Activated T-cell treated with anti-CD3 and anti-CD28 coated beads, Interleukin-2, amount 50 U/mL, for 24 hours (primary cell): ENCODE results near the gene PMEPA1.

Source experiments
- DNase-seq: peaks from one replicate; pipeline ENCODE4 v3.0.0-alpha.2; 2020
- H3K27ac Mint-ChIP-seq: 2 replicates; pipeline ENCODE4 v1.8.0; 2020; ENCODE audit warnings: mild to moderate bottlenecking, mixed read lengths
- H3K27me3 Mint-ChIP-seq: 2 replicates; pipeline ENCODE4 v1.8.0; 2020; ENCODE audit warnings: mixed read lengths
- H3K36me3 Mint-ChIP-seq: 2 replicates; pipeline ENCODE4 v1.8.0; 2020; ENCODE audit warnings: low read depth, mixed read lengths
- H3K4me1 Mint-ChIP-seq: 2 replicates; pipeline ENCODE4 v1.8.0; 2020; ENCODE audit warnings: low read depth, mixed read lengths
- H3K4me3 Mint-ChIP-seq: 2 replicates; pipeline ENCODE4 v1.8.0; 2020; ENCODE audit warnings: mild to moderate bottlenecking, moderate library complexity, mixed read lengths
- H3K9me3 Mint-ChIP-seq: 2 replicates; pipeline ENCODE4 v1.8.0; 2020; ENCODE audit warnings: mixed read lengths

PMEPA1 gene

DNA sequence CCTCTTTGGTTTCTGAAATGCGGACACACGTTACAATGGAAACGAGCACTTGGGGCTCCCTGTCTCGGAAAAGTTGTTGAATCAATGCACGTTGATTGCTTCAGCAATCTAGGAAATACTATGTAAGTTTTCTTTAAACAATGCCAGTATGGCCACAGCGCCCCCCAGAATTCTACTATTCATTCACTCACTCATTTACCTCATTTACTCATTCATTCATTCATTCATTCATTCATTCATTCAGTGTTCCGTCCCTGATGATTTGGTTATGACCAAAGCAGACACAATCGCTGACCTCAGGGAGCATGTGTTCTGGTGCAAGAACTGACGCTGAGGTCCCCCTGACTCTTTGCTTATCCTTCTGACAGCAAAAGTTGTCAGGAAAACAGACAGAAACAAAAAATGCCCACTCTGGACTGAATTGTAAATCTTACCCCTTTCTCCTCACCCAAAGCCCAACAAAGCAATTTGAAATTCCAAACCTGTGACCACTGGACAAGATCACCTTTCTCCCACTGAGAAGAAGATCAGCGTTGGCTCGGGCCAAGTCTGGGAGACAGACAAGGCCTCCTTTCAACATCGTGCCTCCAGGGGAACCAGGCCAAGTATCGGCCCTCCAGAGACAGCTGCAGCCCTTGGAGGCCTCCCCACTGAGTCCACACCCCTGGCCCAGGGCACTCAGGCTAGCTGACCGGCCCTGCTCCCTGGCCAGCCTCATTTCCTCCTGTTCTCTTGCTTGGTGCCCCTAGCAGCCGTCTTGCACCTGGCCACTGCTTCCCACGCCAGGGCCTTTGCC is 15.0 kb upstream of the PMEPA1 start:
- no peak overlapping the region for H3K4me3 Mint-ChIP-seq
- no peaks in the 10 kb centered on the region for H3K36me3 Mint-ChIP-seq
- no peak overlapping the region for H3K27ac Mint-ChIP-seq
- H3K27me3 Mint-ChIP-seq = peaks cover 22% of the 10 kb centered on the region
- H3K9me3 Mint-ChIP-seq = no peaks in the 10 kb centered on the region
- no peaks in the 10 kb centered on the region for H3K4me1 Mint-ChIP-seq
- no peak for DNase-seq

DNA sequence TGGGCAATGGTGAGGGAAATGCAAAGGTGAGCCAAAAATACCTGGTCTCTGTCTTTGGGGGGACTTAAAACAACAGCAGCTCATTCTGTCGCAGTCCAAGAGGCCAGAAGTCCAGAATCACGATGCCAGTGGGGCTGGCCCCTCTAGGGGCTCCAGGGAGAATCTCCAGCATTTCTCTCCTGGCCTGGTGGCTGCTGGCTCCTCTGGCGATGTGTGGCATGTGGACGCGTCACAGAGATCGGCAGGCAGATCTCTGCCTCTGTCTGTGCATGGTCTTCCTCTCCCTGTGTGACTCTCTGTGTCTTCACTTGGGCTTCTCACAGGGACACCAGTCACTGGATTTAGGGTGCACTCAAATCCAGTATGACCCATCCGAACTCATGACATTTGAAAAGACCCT is 14.0 kb upstream of the PMEPA1 start:
- Mint-ChIP-seq H3K27me3 (peaks cover 22% of the 10 kb centered on the region), H3K36me3 (no peaks in the 10 kb centered on the region), H3K4me1 (peaks cover 3% of the 10 kb centered on the region), H3K9me3 (no peaks in the 10 kb centered on the region), H3K27ac (no peak overlapping the region), H3K4me3 (no peak overlapping the region)
- DNase-seq = no peak

DNA sequence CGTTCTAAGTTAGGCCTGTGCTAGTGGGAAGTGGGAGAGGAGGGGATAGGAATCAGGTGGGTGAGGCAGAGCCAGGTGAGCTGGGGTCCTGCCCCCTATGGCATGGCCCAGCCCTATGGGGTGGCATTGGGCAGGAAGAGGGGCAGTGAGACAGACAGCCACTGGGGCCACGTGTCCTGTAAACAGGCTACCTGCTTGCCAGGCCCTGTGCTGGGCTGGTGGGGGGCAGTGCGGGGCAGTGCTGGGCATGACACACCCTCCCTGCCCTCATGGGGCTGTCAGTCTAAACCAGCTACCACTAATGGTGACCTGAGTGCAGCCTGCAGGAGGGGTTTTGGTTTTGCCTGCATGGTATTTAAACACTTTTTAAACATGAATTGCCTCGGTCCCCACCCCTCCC is 10.1 kb upstream of the PMEPA1 start:
- H3K27ac Mint-ChIP-seq = no peak overlapping the region
- peaks cover 15% of the 10 kb centered on the region for H3K4me1 Mint-ChIP-seq
- H3K36me3 Mint-ChIP-seq = no peaks in the 10 kb centered on the region
- no peak for DNase-seq
- H3K4me3 Mint-ChIP-seq = no peak overlapping the region
- H3K27me3 Mint-ChIP-seq = peaks cover 10% of the 10 kb centered on the region
- no peaks in the 10 kb centered on the region for H3K9me3 Mint-ChIP-seq

DNA sequence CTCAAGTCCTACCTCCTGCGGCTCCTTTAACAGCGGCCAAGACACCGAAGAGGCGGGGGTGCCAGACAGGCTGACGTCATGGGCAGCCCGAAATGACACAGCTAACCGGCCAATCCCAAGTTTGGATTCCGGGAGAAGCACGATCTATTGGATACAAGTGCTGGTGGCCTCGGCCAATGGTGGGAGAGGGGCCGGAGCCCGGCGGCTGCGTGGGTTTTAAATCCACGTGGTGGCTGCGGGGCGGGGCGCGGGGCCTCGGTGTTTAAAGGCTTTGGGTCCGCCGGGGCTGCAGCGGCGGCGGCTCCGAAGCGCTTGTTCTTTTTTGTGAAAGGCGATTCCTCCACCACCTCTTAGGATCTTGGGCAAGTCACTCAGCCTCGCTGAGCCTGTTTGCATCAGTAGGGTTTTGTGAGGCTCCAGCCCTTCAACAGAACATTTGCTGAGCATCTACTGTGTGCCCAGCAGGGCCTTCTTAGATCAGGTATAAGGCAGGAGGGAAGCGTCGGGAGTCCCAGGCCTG is 8.7 kb upstream of the PMEPA1 start:
- H3K9me3 Mint-ChIP-seq = no peaks in the 10 kb centered on the region
- peak; percentile 93 for DNase-seq
- H3K36me3 Mint-ChIP-seq = no peaks in the 10 kb centered on the region
- H3K27ac Mint-ChIP-seq = no peak overlapping the region
- peaks cover 15% of the 10 kb centered on the region for H3K4me1 Mint-ChIP-seq
- H3K27me3 Mint-ChIP-seq = peaks cover 4% of the 10 kb centered on the region
- peak overlapping the region; percentile 60 for H3K4me3 Mint-ChIP-seq

GRCh38 chr20:57717797-57718196 is 8.0 kb upstream of the PMEPA1 start:
- DNase-seq = no peak
- H3K36me3 Mint-ChIP-seq = no peaks in the 10 kb centered on the region
- H3K9me3 Mint-ChIP-seq = no peaks in the 10 kb centered on the region
- no peak overlapping the region for H3K4me3 Mint-ChIP-seq
- peaks cover 4% of the 10 kb centered on the region for H3K27me3 Mint-ChIP-seq
- H3K4me1 Mint-ChIP-seq = peaks cover 15% of the 10 kb centered on the region
- no peak overlapping the region for H3K27ac Mint-ChIP-seq

DNA sequence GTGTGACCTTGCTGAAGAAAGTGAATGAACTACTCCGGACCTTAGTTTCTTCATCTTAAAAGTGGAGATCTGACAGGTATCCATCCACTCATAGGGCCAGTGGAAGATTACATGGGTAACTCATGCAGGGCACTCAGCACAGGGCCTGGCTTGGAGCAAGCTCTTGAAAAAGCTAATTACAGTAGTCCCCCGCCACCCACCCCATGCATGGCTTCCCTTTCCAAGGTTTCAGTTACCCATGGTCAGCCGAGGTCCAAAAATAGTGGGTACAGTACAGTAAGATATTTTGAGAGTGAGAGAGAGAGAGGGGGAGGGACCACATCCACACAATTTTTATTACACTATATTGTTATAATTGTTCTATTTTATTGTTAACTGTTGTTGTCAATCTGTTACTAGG is 7.1 kb upstream of the PMEPA1 start:
- DNase-seq = no peak
- H3K36me3 Mint-ChIP-seq = no peaks in the 10 kb centered on the region
- H3K27ac Mint-ChIP-seq = no peak overlapping the region

DNA sequence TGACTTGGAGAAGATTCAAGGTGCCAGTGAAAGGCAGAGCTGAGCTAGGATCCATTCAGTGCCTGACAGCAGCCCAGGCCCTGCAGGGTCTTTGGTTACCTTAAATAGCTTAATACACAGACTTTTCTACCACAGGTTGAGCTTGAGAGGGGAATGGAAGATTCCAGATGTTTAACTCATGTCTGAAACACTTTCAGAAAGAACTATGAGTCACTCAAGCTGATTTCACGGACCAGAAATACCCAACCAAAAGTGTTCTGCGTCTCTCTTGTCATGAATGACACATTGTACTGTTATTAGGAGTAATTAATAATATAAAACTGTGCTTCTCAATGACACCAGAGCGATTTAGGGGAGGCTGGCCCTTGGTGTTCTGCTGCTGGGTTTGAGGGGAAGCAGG is 6.4 kb upstream of the PMEPA1 start:
- H3K27me3 Mint-ChIP-seq = peaks cover 3% of the 10 kb centered on the region
- H3K4me3 Mint-ChIP-seq = no peak overlapping the region
- no peak for DNase-seq
- peaks cover 24% of the 10 kb centered on the region for H3K4me1 Mint-ChIP-seq
- no peaks in the 10 kb centered on the region for H3K9me3 Mint-ChIP-seq
- H3K36me3 Mint-ChIP-seq = no peaks in the 10 kb centered on the region
- H3K27ac Mint-ChIP-seq = no peak overlapping the region

More for the DNA sequence above, 7.1 kb upstream of the PMEPA1 start:
- Mint-ChIP-seq H3K27me3 (peaks cover 3% of the 10 kb centered on the region), H3K9me3 (no peaks in the 10 kb centered on the region), H3K4me1 (peaks cover 21% of the 10 kb centered on the region), H3K4me3 (no peak overlapping the region)

DNA sequence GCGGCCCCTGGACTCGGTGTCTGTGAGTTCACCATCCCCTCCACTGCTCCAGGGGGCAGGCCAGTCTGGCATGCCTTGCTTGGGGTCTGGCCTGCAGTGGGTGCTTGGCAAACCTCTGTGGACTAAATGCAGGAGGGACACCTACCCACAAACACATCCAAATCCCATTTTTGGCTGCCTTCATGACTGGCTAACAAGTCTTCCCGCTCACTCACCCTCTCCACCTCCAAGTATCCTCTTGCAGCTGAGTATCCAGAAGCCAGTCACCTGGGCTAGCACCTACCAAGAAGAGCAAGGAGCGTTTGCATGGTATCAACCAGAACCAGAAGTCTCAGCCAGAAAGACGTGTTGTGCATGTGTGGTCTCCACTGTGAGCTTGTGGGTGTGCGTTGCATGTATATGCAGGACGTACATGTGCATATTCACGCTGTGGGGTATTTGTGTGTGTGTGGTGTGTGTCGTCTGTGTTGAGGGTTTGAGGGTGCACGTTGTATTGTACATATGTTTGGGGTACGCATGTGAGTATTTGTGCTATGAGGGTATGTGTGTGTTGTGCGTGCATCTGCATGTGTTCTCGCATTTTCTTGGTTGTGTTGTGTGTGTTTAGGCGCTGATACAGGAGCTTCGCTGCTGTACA is 5.6 kb upstream of the PMEPA1 start:
- no peak for DNase-seq
- Mint-ChIP-seq H3K27me3 (peaks cover 3% of the 10 kb centered on the region), H3K9me3 (no peaks in the 10 kb centered on the region), H3K4me1 (peaks cover 32% of the 10 kb centered on the region), H3K36me3 (no peaks in the 10 kb centered on the region), H3K27ac (no peak overlapping the region), H3K4me3 (no peak overlapping the region)

DNA sequence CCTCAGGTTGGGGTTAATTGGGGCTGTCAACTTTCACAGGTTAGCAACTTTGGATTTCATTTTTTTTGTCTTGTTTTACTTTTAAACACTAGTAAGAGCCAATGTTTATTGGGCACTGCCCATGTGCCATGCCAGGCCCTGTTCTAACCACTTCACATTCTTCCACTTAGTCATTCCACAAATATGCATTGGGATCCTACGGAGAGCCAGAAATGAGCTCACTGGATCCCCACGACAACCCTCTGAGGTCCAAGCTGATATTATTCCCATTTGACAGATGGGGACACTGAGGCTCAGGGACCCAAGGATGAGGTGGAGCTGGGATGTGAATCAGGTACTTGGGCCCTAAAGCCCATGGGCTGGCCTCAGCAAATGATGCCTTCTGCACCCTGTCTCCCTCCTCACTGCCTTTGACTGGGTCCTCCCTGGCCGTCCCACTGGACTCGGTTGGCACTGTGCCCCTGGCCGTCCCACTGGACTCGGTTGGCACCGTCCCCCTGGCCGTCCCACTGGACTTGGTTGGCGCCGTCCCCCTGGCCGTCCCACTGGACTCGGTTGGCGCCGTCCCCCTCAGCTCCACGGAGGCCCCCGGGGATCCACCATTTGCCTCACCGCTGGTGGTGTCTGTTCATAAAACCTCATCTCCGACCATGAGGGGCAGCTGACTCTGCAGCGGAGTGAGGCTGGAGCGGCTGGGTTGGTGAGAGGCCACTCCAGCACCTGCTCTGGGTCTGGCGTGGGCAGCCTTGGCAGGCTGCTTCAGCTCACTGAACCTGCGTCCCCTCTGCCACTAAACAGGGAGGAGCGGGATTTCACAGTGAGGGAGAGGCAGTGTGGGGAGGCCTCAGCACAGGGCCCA is 4.8 kb upstream of the PMEPA1 start:
- Mint-ChIP-seq H3K9me3 (no peaks in the 10 kb centered on the region), H3K4me3 (no peak overlapping the region), H3K36me3 (no peaks in the 10 kb centered on the region), H3K4me1 (peaks cover 34% of the 10 kb centered on the region), H3K27me3 (peaks cover 3% of the 10 kb centered on the region), H3K27ac (no peak overlapping the region)
- no peak for DNase-seq

DNA sequence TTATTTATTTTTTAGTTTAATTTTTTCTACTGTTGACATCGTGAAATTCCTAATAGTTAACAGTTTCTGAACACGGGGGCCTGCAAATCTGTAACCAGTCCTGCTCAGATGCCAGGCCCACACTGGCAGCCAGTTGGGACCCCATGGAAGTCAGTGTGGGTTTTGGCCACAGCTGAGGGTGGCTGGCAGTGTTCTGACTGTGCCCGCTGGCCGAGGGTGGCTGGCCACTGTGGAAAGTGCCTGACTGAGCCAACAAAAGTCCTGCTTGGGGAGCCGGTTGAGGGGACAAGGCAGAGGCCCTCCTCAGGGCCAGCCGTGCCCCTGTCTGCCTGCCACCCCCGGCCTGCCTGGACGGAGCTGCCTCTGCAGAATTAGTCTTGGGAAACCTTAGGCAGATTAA is 4.1 kb upstream of the PMEPA1 start:
- peaks cover 3% of the 10 kb centered on the region for H3K27me3 Mint-ChIP-seq
- no peak overlapping the region for H3K27ac Mint-ChIP-seq
- H3K4me3 Mint-ChIP-seq = no peak overlapping the region
- H3K36me3 Mint-ChIP-seq = no peaks in the 10 kb centered on the region
- H3K9me3 Mint-ChIP-seq = no peaks in the 10 kb centered on the region
- DNase-seq = no peak
- H3K4me1 Mint-ChIP-seq = peaks cover 32% of the 10 kb centered on the region

DNA sequence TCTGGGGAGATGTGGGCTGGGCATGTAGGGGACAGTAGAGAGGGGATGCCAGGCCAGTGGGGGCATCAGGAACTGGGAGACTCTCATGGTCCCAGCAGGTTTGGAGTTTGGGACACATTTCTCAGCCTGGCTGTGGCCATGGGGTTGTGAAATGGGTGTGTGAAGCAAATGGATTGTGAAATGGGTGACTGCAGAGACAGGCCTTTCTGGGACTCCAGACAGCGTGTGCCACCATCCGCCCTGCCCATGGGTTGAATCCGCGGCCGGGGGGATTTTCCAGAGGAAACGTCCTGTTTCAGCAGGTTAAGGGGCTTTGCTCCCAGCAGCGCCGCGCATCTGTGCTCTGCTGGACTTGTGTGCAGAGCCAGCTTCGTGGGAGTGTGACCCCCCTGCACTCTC is 3.7 kb upstream of the PMEPA1 start:
- H3K27ac Mint-ChIP-seq = no peak overlapping the region

GRCh38 chr20:57712851-57713504 is 3.2 kb upstream of the PMEPA1 start:
- no peak for DNase-seq
- H3K27me3 Mint-ChIP-seq = peaks cover 13% of the 10 kb centered on the region

More for the DNA sequence above, 3.7 kb upstream of the PMEPA1 start:
- Mint-ChIP-seq H3K36me3 (no peaks in the 10 kb centered on the region), H3K27me3 (peaks cover 7% of the 10 kb centered on the region), H3K9me3 (no peaks in the 10 kb centered on the region), H3K4me3 (no peak overlapping the region), H3K4me1 (peaks cover 33% of the 10 kb centered on the region)
- no peak for DNase-seq

DNA sequence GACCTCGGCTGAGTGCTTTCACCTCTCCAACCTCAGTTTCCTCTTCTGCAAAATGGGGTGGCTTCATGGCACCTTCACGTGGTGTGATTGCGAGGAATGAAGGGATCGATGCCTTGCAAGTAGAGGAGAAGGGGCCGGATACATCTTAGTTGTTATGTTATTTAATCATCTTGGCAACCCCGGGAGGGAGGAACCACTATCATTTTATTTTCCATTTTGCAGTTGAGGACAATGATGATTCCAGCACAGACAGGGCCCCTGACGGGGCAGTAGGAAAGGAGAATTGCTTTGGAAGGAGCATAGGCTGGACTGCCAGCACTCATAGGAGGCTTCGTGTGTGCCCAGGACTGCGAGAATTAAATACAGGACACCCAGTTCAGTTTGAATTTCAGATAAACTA is 2.5 kb upstream of the PMEPA1 start:
- peaks cover 18% of the 10 kb centered on the region for H3K27me3 Mint-ChIP-seq
- no peaks in the 10 kb centered on the region for H3K36me3 Mint-ChIP-seq
- H3K4me3 Mint-ChIP-seq = no peak overlapping the region
- no peak overlapping the region for H3K27ac Mint-ChIP-seq
- no peak for DNase-seq
- H3K4me1 Mint-ChIP-seq = peaks cover 39% of the 10 kb centered on the region
- H3K9me3 Mint-ChIP-seq = no peaks in the 10 kb centered on the region

More at GRCh38 chr20:57712851-57713504, 3.2 kb upstream of the PMEPA1 start:
- Mint-ChIP-seq H3K9me3 (no peaks in the 10 kb centered on the region), H3K27ac (no peak overlapping the region), H3K36me3 (no peaks in the 10 kb centered on the region), H3K4me1 (peaks cover 37% of the 10 kb centered on the region), H3K4me3 (no peak overlapping the region)

GRCh38 chr20:57711826-57712225 is 2.0 kb upstream of the PMEPA1 start:
- Mint-ChIP-seq H3K9me3 (no peaks in the 10 kb centered on the region), H3K4me3 (no peak overlapping the region)

More at GRCh38 chr20:57711826-57712225, 2.0 kb upstream of the PMEPA1 start:
- no peaks in the 10 kb centered on the region for H3K36me3 Mint-ChIP-seq
- peaks cover 44% of the 10 kb centered on the region for H3K4me1 Mint-ChIP-seq
- H3K27ac Mint-ChIP-seq = no peak overlapping the region
- DNase-seq = no peak
- peaks cover 18% of the 10 kb centered on the region for H3K27me3 Mint-ChIP-seq
